NK-92 (cell line): ENCODE results near the gene TFIP11.

Experiments
- DNase-seq: peaks from one replicate; lab custom pipeline; 2025; ENCODE audit not compliant: unreplicated experiment; lab: John Stamatoyannopoulos, UW

Gene TFIP11

GRCh38 chr22:26512149-26512793 is at the start of gene TFIP11:
Gene TFIP11 (minus strand): TSS chr22:26512473. CDS start chr22:26510272, 2,201 bp downstream.
- DNase-seq: peak; percentile 22

- DNase-seq: no peak
Measured at GRCh38 chr22:26561756-26562417, 49.6 kb upstream of the TFIP11 start.

- no peak for DNase-seq
Measured at GRCh38 chr22:26559961-26560575, 47.8 kb upstream of the TFIP11 start.

GRCh38 chr22:26558248-26558895 is 46.1 kb upstream of the TFIP11 start:
- DNase-seq: no peak

- no peak for DNase-seq
Measured at GRCh38 chr22:26556904-26557303, 44.6 kb upstream of the TFIP11 start.

GRCh38 chr22:26555478-26555877 is 43.2 kb upstream of the TFIP11 start:
- DNase-seq: no peak

- no peak for DNase-seq
Measured at GRCh38 chr22:26554956-26555355, 42.7 kb upstream of the TFIP11 start.

- DNase-seq: no peak
Measured at GRCh38 chr22:26553056-26553752, 40.9 kb upstream of the TFIP11 start.

GRCh38 chr22:26552466-26552865 is 40.2 kb upstream of the TFIP11 start:
- no peak for DNase-seq

- no peak for DNase-seq
Measured at GRCh38 chr22:26551568-26551967, 39.3 kb upstream of the TFIP11 start.

GRCh38 chr22:26550498-26551033 is 38.3 kb upstream of the TFIP11 start:
- no peak for DNase-seq

GRCh38 chr22:26549902-26550497 is 37.7 kb upstream of the TFIP11 start:
- DNase-seq: no peak

GRCh38 chr22:26548984-26549383 is 36.7 kb upstream of the TFIP11 start:
- DNase-seq: no peak

GRCh38 chr22:26548303-26548702 is 36.0 kb upstream of the TFIP11 start:
- DNase-seq: no peak

GRCh38 chr22:26547837-26548236 is 35.6 kb upstream of the TFIP11 start:
- no peak for DNase-seq

- no peak for DNase-seq
Measured at GRCh38 chr22:26547426-26547825, 35.2 kb upstream of the TFIP11 start.

GRCh38 chr22:26546282-26546681 is 34.0 kb upstream of the TFIP11 start:
- no peak for DNase-seq

- no peak for DNase-seq
Measured at GRCh38 chr22:26545827-26546226, 33.6 kb upstream of the TFIP11 start.

GRCh38 chr22:26545385-26545784 is 33.1 kb upstream of the TFIP11 start:
- no peak for DNase-seq

GRCh38 chr22:26544489-26544888 is 32.2 kb upstream of the TFIP11 start:
- no peak for DNase-seq

- no peak for DNase-seq
Measured at GRCh38 chr22:26542831-26543230, 30.6 kb upstream of the TFIP11 start.
